ENCODE measurements around the gene USP46. TPM values are rescaled to one million over a fixed set of nuclear protein-coding genes. Genes with fewer than 3 reads are reported as not detected.

Gene USP46
- total RNA-seq, 6 experiments from 2014 or later = 4.0 to 5.7 (median 4.9) TPM

- no peak for TF ChIP-seq POLR2A (IDR thresholded peaks at IDR 0.05)
- TF ChIP-seq CTCF (IDR thresholded peaks at IDR 0.05) = no peak
- no peak for DNase-seq
- Histone ChIP-seq H3K27me3 (no peaks in the 10 kb centered on the region), H3K4me1 (peaks cover 0 to 6% (median 0%) of the 10 kb centered on the region in 4 donors), H3K4me3 (no peak overlapping the region), H3K9me3 (no peaks in the 10 kb centered on the region), H3K27ac (no peak overlapping the region), H3K36me3 (peaks cover 0 to 16% (median under 1%) of the 10 kb centered on the region in 4 donors)
- 28% methylated on average over 2 of the region's 3 CpGs for WGBS (ENCODE audit: insufficient coverage, low coverage, low lambda C conversion rate, missing lambda C conversion rate)
- ATAC-seq = peak; percentile 26 to 85 (median 62)
- intact Hi-C loops (cut with DNase I) = no loop called here
Measured at GRCh38 chr4:52600275-52600674, 58.8 kb downstream of the USP46 start.

GRCh38 chr4:52595001-52595400 lies 64.1 kb downstream of the USP46 start:
- Histone ChIP-seq H3K27me3 (no peaks in the 10 kb centered on the region), H3K36me3 (peaks cover 0 to 16% (median under 1%) of the 10 kb centered on the region in 4 donors), H3K9me3 (no peaks in the 10 kb centered on the region), H3K4me1 (no peaks in the 10 kb centered on the region), H3K4me3 (no peak overlapping the region), H3K27ac (no peak overlapping the region)
- 95% methylated on average over 2 of the region's 2 CpGs for WGBS (ENCODE audit: insufficient coverage, low coverage, low lambda C conversion rate, missing lambda C conversion rate)
- no peak for TF ChIP-seq CTCF (IDR thresholded peaks at IDR 0.05)
- no peak for TF ChIP-seq POLR2A (IDR thresholded peaks at IDR 0.05)
- intact Hi-C loops (cut with DNase I) = no loop called here
- ATAC-seq (no peak), DNase-seq (no peak)

GRCh38 chr4:52592287-52592686 lies 66.8 kb downstream of the USP46 start:
- WGBS (ENCODE audit: insufficient coverage, low coverage, low lambda C conversion rate, missing lambda C conversion rate) = 91% methylated on average over 3 of the region's 3 CpGs
- Histone ChIP-seq H3K4me1 (no peaks in the 10 kb centered on the region), H3K36me3 (peaks cover 0 to 9% (median under 1%) of the 10 kb centered on the region in 4 donors), H3K27me3 (no peaks in the 10 kb centered on the region), H3K27ac (no peak overlapping the region), H3K9me3 (no peaks in the 10 kb centered on the region), H3K4me3 (no peak overlapping the region)
- DNase-seq (no peak), ATAC-seq (no peak)
- TF ChIP-seq POLR2A (IDR thresholded peaks at IDR 0.05) (no peak), CTCF (IDR thresholded peaks at IDR 0.05) (no peak)
- intact Hi-C loops (cut with DNase I) = no loop called here

- Histone ChIP-seq H3K9me3 (no peaks in the 10 kb centered on the region), H3K36me3 (no peaks in the 10 kb centered on the region), H3K4me1 (no peaks in the 10 kb centered on the region), H3K27me3 (no peaks in the 10 kb centered on the region), H3K4me3 (no peak overlapping the region), H3K27ac (no peak overlapping the region)
- intact Hi-C loops (cut with DNase I) = no loop called here
- ATAC-seq = peak in 2 of 4 donors; percentile 14 to 37
- TF ChIP-seq CTCF (IDR thresholded peaks at IDR 0.05) (no peak), POLR2A (IDR thresholded peaks at IDR 0.05) (no peak)
- DNase-seq = no peak
- WGBS (ENCODE audit: insufficient coverage, low coverage, low lambda C conversion rate, missing lambda C conversion rate) = 68% methylated on average over 7 of the region's 13 CpGs
Measured at GRCh38 chr4:52588771-52589591, 70.1 kb downstream of the USP46 start.
